ENCODE results near the gene AREL1. TPM values are rescaled to one million over a fixed set of nuclear protein-coding genes. Genes with fewer than 3 reads are reported as not detected.

AREL1 gene
- total RNA-seq, 1 experiment from 2014 or later = 98.4 TPM

GRCh38 chr14:74683406-74683805 lies 29.5 kb downstream of the AREL1 start:
- Histone ChIP-seq H2AFZ (no peak overlapping the region), H3K27ac (no peak overlapping the region), H3K4me3 (no peak overlapping the region), H3K27me3 (ENCODE audit: insufficient read depth, low read depth) (no peaks in the 10 kb centered on the region), H3K4me1 (replicated peaks; ENCODE audit: insufficient read depth) (no peaks in the 10 kb centered on the region), H3K9me3 (ENCODE audit: insufficient read depth, low read depth) (no peaks in the 10 kb centered on the region), H3K4me2 (no peak overlapping the region), H3K36me3 (ENCODE audit: low read depth) (peaks cover 44% of the 10 kb centered on the region), H3K79me2 (ENCODE audit: low read depth) (no peaks in the 10 kb centered on the region), H4K20me1 (ENCODE audit: insufficient read depth) (no peaks in the 10 kb centered on the region), H3F3A (ENCODE audit: insufficient read depth, low read depth) (no peaks in the 10 kb centered on the region; the same call in 1 of the 2 replicates), H3K9me2 (ENCODE audit: insufficient read depth) (no peaks in the 10 kb centered on the region)
- CTCF ChIA-PET = no interaction called here
- intact Hi-C loops (cut with micrococcal nuclease; ENCODE audit: unreplicated experiment) = no loop called here
- TF ChIP-seq EZH2 (IDR thresholded peaks at IDR 0.05; ENCODE audit: low read depth) (no peak), CTCF (conservative IDR thresholded peaks at IDR 0.05) (no peak)
- DNase-seq = no peak
- POLR2A ChIA-PET (ENCODE audit: unreplicated experiment) = no interaction called here
- BruUV-seq (replicated peaks) = no TSS peak

- intact Hi-C loops (cut with micrococcal nuclease; ENCODE audit: unreplicated experiment) = no loop called here
- Histone ChIP-seq H3K79me2 (ENCODE audit: low read depth) (no peaks in the 10 kb centered on the region), H3F3A (ENCODE audit: insufficient read depth, low read depth) (no peaks in the 10 kb centered on the region; the same call in 1 of the 2 replicates), H3K36me3 (ENCODE audit: low read depth) (peaks cover 41% of the 10 kb centered on the region), H3K27ac (0 out of 2 replicates have a peak overlapping the region, but pooled peaks have one; percentile 13), H3K9me2 (ENCODE audit: insufficient read depth) (no peaks in the 10 kb centered on the region), H3K27me3 (ENCODE audit: insufficient read depth, low read depth) (no peaks in the 10 kb centered on the region), H3K9me3 (ENCODE audit: insufficient read depth, low read depth) (no peaks in the 10 kb centered on the region), H4K20me1 (ENCODE audit: insufficient read depth) (no peaks in the 10 kb centered on the region), H3K4me3 (no peak overlapping the region), H3K4me2 (no peak overlapping the region), H3K4me1 (replicated peaks; ENCODE audit: insufficient read depth) (no peaks in the 10 kb centered on the region), H2AFZ (no peak overlapping the region)
- ChIA-PET CTCF (no interaction called here), POLR2A (ENCODE audit: unreplicated experiment) (interaction anchor here (0.7 kb wide), 1 partner anchor 82 kb away, joined by 4 read pairs; no protein-coding TSS in a partner anchor)
- no TSS peak for BruUV-seq (replicated peaks)
- TF ChIP-seq CTCF (conservative IDR thresholded peaks at IDR 0.05) = no peak
- TF ChIP-seq EZH2 (IDR thresholded peaks at IDR 0.05; ENCODE audit: low read depth) = no peak
- DNase-seq = no peak
Observed at GRCh38 chr14:74682169-74682952, 30.5 kb downstream of the AREL1 start.

GRCh38 chr14:74675219-74675618 lies 37.7 kb downstream of the AREL1 start:
- no peak for DNase-seq

More at GRCh38 chr14:74675219-74675618, 37.7 kb downstream of the AREL1 start:
- Histone ChIP-seq H3K36me3 (ENCODE audit: low read depth) (peaks cover 52% of the 10 kb centered on the region), H2AFZ (no peak overlapping the region), H4K20me1 (ENCODE audit: insufficient read depth) (no peaks in the 10 kb centered on the region), H3F3A (ENCODE audit: insufficient read depth, low read depth) (peaks cover 4% of the 10 kb centered on the region; the same call in 1 of the 2 replicates), H3K9me3 (ENCODE audit: insufficient read depth, low read depth) (no peaks in the 10 kb centered on the region), H3K27ac (0 out of 2 replicates have a peak overlapping the region, but pooled peaks have one; percentile 3), H3K4me3 (no peak overlapping the region), H3K27me3 (ENCODE audit: insufficient read depth, low read depth) (no peaks in the 10 kb centered on the region), H3K4me1 (replicated peaks; ENCODE audit: insufficient read depth) (no peaks in the 10 kb centered on the region), H3K79me2 (ENCODE audit: low read depth) (no peaks in the 10 kb centered on the region), H3K9me2 (ENCODE audit: insufficient read depth) (no peaks in the 10 kb centered on the region), H3K4me2 (no peak overlapping the region)
- POLR2A ChIA-PET (ENCODE audit: unreplicated experiment) = no interaction called here
- intact Hi-C loops (cut with micrococcal nuclease; ENCODE audit: unreplicated experiment) = no loop called here
- TF ChIP-seq CTCF (conservative IDR thresholded peaks at IDR 0.05) (no peak), EZH2 (IDR thresholded peaks at IDR 0.05; ENCODE audit: low read depth) (no peak)
- BruUV-seq (replicated peaks) = no TSS peak
- CTCF ChIA-PET = interaction anchor here (0.5 kb wide), 1 partner anchor 298 kb away, joined by 3 read pairs; no protein-coding TSS in a partner anchor

All from PC-9 (cell line).